Uterus (tissue), 2 donors: ENCODE results near the gene SNX27.

Experiments
- CTCF ChIP-seq, 4 experiments: fragments of 200-600 bp in 2 of 4; fragments of 450-650 bp in 2 of 4; sonication (generic) in 2 of 4; IDR thresholded peaks; one replicate each; pipeline ENCODE4 v1.5.1; 2016 to 2019; ENCODE audit warnings: antibody characterized with exemption in 4 of 4, mild to moderate bottlenecking in 2 of 4, moderate library complexity in 1 of 4
- POLR2A ChIP-seq, 2 donors: fragments of 450-650 bp; IDR thresholded peaks; one replicate each; pipeline ENCODE4 v1.6.1; 2016; ENCODE audit warnings: antibody characterized with exemption in 2 of 2, mild to moderate bottlenecking in 1 of 2, moderate library complexity in 1 of 2

- no peak for TF ChIP-seq CTCF (IDR thresholded peaks at IDR 0.05)
- TF ChIP-seq POLR2A (IDR thresholded peaks at IDR 0.05), result no peak
These were observed 29.4 kb downstream of the SNX27 start for GRCh38 chr1:151641229-151641628.
